Measurements from ENCODE around the gene GRIP1.

The GRIP1 gene

DNA sequence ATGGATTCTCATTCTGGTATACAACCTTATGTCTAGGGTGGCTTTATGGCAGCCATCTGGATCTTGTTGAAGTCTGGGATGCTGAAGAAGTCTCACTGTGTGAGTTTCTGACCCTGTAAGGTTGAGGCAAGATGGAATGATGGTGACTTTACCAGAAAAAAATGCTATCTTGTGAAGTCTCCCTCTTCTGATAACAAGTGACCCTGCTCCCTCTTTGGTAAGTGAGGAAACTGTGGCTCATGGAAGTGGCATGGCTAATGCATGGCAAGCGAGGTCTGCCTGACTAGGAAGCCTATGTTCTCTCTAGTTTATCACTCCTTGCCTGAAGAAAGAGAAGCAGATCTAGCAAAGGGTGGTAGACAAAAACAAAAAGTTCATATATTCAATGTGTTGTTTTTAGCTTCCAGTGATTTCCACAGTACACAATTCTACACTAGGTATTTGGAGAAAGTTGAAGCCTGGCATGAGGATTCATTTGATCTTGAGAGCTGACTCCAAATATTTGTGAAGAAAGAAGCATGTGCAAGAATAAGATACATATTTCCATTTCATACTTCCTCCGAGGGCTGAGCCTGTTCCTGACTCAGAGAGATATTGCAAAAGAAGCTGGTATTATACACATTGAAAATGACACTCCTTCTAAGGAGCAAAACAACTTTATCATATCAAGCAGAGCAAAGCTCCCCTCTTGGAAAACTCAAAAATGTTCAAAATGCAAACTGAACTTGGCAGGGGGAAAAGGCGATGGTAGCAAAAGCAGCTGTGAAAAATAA lies 313.0 kb downstream of the GRIP1 start:
- TF ChIP-seq EGR1 (IDR thresholded peaks at IDR 0.05) (no peak), ZBTB7A (IDR thresholded peaks at IDR 0.05; ENCODE audit: low read depth) (no peak), CEBPB (IDR thresholded peaks at IDR 0.05) (no peak), TCF12 (IDR thresholded peaks at IDR 0.05; ENCODE audit: low read depth) (no peak), TAF1 (IDR thresholded peaks at IDR 0.05; ENCODE audit: low read depth) (no peak), YY1 (IDR thresholded peaks at IDR 0.05; ENCODE audit: low read depth) (no peak)
- TF ChIP-seq, protein P1, sequence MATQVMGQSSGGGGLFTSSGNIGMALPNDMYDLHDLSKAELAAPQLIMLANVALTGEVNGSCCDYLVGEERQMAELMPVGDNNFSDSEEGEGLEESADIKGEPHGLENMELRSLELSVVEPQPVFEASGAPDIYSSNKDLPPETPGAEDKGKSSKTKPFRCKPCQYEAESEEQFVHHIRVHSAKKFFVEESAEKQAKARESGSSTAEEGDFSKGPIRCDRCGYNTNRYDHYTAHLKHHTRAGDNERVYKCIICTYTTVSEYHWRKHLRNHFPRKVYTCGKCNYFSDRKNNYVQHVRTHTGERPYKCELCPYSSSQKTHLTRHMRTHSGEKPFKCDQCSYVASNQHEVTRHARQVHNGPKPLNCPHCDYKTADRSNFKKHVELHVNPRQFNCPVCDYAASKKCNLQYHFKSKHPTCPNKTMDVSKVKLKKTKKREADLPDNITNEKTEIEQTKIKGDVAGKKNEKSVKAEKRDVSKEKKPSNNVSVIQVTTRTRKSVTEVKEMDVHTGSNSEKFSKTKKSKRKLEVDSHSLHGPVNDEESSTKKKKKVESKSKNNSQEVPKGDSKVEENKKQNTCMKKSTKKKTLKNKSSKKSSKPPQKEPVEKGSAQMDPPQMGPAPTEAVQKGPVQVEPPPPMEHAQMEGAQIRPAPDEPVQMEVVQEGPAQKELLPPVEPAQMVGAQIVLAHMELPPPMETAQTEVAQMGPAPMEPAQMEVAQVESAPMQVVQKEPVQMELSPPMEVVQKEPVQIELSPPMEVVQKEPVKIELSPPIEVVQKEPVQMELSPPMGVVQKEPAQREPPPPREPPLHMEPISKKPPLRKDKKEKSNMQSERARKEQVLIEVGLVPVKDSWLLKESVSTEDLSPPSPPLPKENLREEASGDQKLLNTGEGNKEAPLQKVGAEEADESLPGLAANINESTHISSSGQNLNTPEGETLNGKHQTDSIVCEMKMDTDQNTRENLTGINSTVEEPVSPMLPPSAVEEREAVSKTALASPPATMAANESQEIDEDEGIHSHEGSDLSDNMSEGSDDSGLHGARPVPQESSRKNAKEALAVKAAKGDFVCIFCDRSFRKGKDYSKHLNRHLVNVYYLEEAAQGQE (IDR thresholded peaks at IDR 0.05; ENCODE audit: low read depth) = no peak

- TF ChIP-seq TEAD4 (IDR thresholded peaks at IDR 0.05) = no peak
- no peak for TF ChIP-seq TCF12 (IDR thresholded peaks at IDR 0.05; ENCODE audit: low read depth)
- TF ChIP-seq TAF1 (IDR thresholded peaks at IDR 0.05; ENCODE audit: low read depth) = no peak
- no peak for TF ChIP-seq CEBPB (IDR thresholded peaks at IDR 0.05)
- no peak for TF ChIP-seq CREB1 (IDR thresholded peaks at IDR 0.05; ENCODE audit: low read depth)
- TF ChIP-seq ZBTB7A (IDR thresholded peaks at IDR 0.05; ENCODE audit: low read depth) = no peak
- no peak for TF ChIP-seq USF1 (IDR thresholded peaks at IDR 0.05)
- no peak for TF ChIP-seq EP300 (IDR thresholded peaks at IDR 0.05; ENCODE audit: borderline replicate concordance)
- no peak for TF ChIP-seq YY1 (IDR thresholded peaks at IDR 0.05; ENCODE audit: low read depth)
- TF ChIP-seq, protein P1 (IDR thresholded peaks at IDR 0.05; ENCODE audit: low read depth) = no peak
- no peak for TF ChIP-seq RAD21 (IDR thresholded peaks at IDR 0.05; ENCODE audit: low read depth)
- TF ChIP-seq EGR1 (IDR thresholded peaks at IDR 0.05) = no peak
- no peak for TF ChIP-seq NFIC (IDR thresholded peaks at IDR 0.05)
- no peak for TF ChIP-seq FOXM1 (IDR thresholded peaks at IDR 0.05; ENCODE audit: borderline replicate concordance, low read depth)
- TF ChIP-seq, protein P2, sequence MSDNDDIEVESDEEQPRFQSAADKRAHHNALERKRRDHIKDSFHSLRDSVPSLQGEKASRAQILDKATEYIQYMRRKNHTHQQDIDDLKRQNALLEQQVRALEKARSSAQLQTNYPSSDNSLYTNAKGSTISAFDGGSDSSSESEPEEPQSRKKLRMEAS (IDR thresholded peaks at IDR 0.05) = no peak
Measured at GRCh38 chr12:66361703-66362102, 317.2 kb downstream of the GRIP1 start.

- no peak for TF ChIP-seq CEBPB (IDR thresholded peaks at IDR 0.05)
- TF ChIP-seq EP300 (IDR thresholded peaks at IDR 0.05; ENCODE audit: borderline replicate concordance) = no peak
- TF ChIP-seq CREB1 (IDR thresholded peaks at IDR 0.05; ENCODE audit: low read depth) = no peak
- no peak for TF ChIP-seq NFIC (IDR thresholded peaks at IDR 0.05)
- TF ChIP-seq TAF1 (IDR thresholded peaks at IDR 0.05; ENCODE audit: low read depth) = no peak
- no peak for TF ChIP-seq TCF12 (IDR thresholded peaks at IDR 0.05; ENCODE audit: low read depth)
- TF ChIP-seq TEAD4 (IDR thresholded peaks at IDR 0.05) = no peak
- no peak for TF ChIP-seq YY1 (IDR thresholded peaks at IDR 0.05; ENCODE audit: low read depth)
Measured at GRCh38 chr12:66359300-66359699, 319.6 kb downstream of the GRIP1 start.

GRCh38 chr12:66354291-66354690 lies 324.6 kb downstream of the GRIP1 start:
- TF ChIP-seq FOXM1 (IDR thresholded peaks at IDR 0.05; ENCODE audit: borderline replicate concordance, low read depth) = no peak
- TF ChIP-seq, protein P2 (IDR thresholded peaks at IDR 0.05) = no peak
- TF ChIP-seq EGR1 (IDR thresholded peaks at IDR 0.05) = no peak
- TF ChIP-seq TEAD4 (IDR thresholded peaks at IDR 0.05) = no peak
- no peak for TF ChIP-seq EP300 (IDR thresholded peaks at IDR 0.05; ENCODE audit: borderline replicate concordance)
- TF ChIP-seq RAD21 (IDR thresholded peaks at IDR 0.05; ENCODE audit: low read depth) = no peak
- no peak for TF ChIP-seq USF1 (IDR thresholded peaks at IDR 0.05)
- TF ChIP-seq CREB1 (IDR thresholded peaks at IDR 0.05; ENCODE audit: low read depth) = no peak
- TF ChIP-seq TAF1 (IDR thresholded peaks at IDR 0.05; ENCODE audit: low read depth) = no peak

GRCh38 chr12:66352899-66353298 lies 326.0 kb downstream of the GRIP1 start:
- TF ChIP-seq CEBPB (IDR thresholded peaks at IDR 0.05) (no peak), USF1 (IDR thresholded peaks at IDR 0.05) (no peak), CREB1 (IDR thresholded peaks at IDR 0.05; ENCODE audit: low read depth) (no peak), TEAD4 (IDR thresholded peaks at IDR 0.05) (no peak), EGR1 (IDR thresholded peaks at IDR 0.05) (no peak), RAD21 (IDR thresholded peaks at IDR 0.05; ENCODE audit: low read depth) (no peak), FOXM1 (IDR thresholded peaks at IDR 0.05; ENCODE audit: borderline replicate concordance, low read depth) (no peak), YY1 (IDR thresholded peaks at IDR 0.05; ENCODE audit: low read depth) (no peak), TCF12 (IDR thresholded peaks at IDR 0.05; ENCODE audit: low read depth) (no peak), TAF1 (IDR thresholded peaks at IDR 0.05; ENCODE audit: low read depth) (no peak), ZBTB7A (IDR thresholded peaks at IDR 0.05; ENCODE audit: low read depth) (no peak)
- TF ChIP-seq, protein P2 (IDR thresholded peaks at IDR 0.05) = no peak
- TF ChIP-seq, protein P1 (IDR thresholded peaks at IDR 0.05; ENCODE audit: low read depth) = no peak
